ENCODE measurements around the gene ATP1A2.

ATP1A2 gene

DNA sequence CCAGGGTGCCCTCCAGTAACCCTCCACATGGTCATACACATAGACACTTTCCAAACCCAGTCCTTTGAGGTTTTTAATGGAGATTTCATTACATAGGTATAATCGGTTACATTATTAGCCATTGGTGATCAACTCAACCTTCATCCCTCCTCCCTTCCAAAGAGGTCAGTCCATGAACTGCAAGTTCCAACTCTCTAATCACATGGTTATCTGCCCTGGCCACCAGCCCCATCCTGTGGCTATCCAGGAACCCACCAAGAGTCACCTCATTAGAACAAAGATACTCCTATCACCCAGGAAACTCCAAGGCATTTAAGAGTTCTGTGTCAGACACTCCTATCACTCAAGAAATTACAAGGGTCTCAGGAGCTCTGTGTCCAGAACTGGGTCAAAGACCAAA lies 48.1 kb downstream of the ATP1A2 start:
- H3K4me3 ChIP-seq (replicated peaks; ENCODE audit: low read depth, low read length): no peak overlapping the region
- no peak for DNase-seq (ENCODE audit: extremely low read depth, low read depth)
- TF ChIP-seq, protein P1, sequence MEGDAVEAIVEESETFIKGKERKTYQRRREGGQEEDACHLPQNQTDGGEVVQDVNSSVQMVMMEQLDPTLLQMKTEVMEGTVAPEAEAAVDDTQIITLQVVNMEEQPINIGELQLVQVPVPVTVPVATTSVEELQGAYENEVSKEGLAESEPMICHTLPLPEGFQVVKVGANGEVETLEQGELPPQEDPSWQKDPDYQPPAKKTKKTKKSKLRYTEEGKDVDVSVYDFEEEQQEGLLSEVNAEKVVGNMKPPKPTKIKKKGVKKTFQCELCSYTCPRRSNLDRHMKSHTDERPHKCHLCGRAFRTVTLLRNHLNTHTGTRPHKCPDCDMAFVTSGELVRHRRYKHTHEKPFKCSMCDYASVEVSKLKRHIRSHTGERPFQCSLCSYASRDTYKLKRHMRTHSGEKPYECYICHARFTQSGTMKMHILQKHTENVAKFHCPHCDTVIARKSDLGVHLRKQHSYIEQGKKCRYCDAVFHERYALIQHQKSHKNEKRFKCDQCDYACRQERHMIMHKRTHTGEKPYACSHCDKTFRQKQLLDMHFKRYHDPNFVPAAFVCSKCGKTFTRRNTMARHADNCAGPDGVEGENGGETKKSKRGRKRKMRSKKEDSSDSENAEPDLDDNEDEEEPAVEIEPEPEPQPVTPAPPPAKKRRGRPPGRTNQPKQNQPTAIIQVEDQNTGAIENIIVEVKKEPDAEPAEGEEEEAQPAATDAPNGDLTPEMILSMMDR (IDR thresholded peaks at IDR 0.05; ENCODE audit: low read depth, low read length, missing control alignments): no peak

DNA sequence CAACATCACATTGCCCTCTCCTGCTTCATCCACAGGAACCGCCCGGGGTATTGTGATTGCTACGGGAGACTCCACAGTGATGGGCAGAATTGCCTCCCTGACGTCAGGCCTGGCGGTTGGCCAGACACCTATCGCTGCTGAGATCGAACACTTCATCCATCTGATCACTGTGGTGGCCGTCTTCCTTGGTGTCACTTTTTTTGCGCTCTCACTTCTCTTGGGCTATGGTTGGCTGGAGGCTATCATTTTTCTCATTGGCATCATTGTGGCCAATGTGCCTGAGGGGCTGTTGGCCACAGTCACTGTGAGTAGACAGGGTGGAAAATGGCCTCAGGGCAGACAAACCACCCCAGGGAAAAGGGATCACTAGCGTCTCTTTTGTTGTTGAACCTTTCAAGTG lies 48.6 kb downstream of the ATP1A2 start:
- H3K4me3 ChIP-seq (replicated peaks; ENCODE audit: low read depth, low read length): no peak overlapping the region
- TF ChIP-seq, protein P1 (IDR thresholded peaks at IDR 0.05; ENCODE audit: low read depth, low read length, missing control alignments): no peak
- DNase-seq (ENCODE audit: extremely low read depth, low read depth): no peak

DNA sequence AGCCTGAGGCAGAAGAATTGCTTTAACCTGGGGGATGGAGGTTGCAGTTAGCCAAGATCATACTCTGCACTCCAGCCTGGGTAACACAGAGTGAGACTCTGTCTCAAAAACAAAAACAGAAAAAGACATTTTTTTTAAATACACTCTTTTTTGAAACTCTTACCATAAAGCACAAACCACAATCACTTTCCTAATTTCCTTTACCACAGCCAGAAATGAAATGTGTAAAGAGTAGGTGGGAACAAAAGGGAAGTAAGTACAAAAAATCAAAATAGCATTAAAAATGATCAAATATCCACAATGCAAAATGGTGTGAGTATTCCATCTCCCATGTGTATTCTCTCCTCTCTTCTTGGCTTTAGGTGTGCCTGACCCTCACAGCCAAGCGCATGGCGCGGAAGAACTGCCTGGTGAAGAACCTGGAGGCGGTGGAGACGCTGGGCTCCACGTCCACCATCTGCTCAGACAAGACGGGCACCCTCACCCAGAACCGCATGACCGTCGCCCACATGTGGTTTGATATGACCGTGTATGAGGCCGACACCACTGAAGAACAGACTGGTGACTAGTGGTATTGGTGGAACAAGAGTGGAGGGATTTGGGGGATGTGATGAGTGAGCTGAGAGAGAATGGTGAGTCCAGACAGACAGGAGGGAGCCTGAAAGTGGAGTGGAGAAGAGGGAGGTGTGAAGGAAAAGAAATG lies 50.8 kb downstream of the ATP1A2 start:
- no peak for DNase-seq (ENCODE audit: extremely low read depth, low read depth)
- TF ChIP-seq, protein P1 (IDR thresholded peaks at IDR 0.05; ENCODE audit: low read depth, low read length, missing control alignments): no peak
- H3K4me3 ChIP-seq (replicated peaks; ENCODE audit: low read depth, low read length): no peak overlapping the region

DNA sequence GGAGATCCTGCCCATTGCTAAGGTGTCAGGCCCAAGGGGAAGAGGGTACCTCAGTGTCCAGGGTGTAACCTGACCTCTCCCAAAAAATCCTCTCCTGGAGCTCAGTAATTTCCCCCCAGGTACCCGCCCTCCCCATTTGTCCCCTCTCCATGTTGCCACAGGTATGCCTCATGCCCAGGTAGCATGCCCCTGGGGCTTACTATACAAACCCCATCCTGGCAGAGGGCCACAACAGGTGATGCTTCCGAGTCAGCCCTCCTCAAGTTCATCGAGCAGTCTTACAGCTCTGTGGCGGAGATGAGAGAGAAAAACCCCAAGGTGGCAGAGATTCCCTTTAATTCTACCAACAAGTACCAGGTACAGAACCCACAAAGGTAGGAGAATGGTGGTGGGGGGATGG lies 51.5 kb downstream of the ATP1A2 start:
- TF ChIP-seq, protein P1 (IDR thresholded peaks at IDR 0.05; ENCODE audit: low read depth, low read length, missing control alignments): no peak
- no peak overlapping the region for H3K4me3 ChIP-seq (replicated peaks; ENCODE audit: low read depth, low read length)
- DNase-seq (ENCODE audit: extremely low read depth, low read depth): no peak

DNA sequence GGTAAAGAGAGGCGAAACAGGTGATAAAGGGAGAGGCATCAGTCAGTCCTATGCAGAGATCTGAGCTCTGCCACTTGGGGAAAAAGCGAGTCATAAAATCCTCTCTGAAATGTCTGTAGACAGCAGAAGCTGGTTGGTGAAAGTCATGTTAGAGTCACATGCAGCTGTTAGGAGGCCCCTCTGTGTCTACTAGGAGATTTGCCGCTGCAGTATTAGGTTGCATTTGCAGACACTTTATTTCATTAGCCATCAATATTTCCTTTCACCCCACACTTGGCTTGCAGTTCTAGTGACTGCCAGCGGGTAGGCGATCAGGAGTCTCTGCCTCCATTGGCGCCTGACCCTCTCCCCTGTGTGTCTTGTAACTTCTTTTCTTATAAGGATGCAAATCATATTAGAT lies 52.0 kb downstream of the ATP1A2 start:
- TF ChIP-seq, protein P1 (IDR thresholded peaks at IDR 0.05; ENCODE audit: low read depth, low read length, missing control alignments): no peak
- H3K4me3 ChIP-seq (replicated peaks; ENCODE audit: low read depth, low read length): no peak overlapping the region
- DNase-seq (ENCODE audit: extremely low read depth, low read depth): no peak

DNA sequence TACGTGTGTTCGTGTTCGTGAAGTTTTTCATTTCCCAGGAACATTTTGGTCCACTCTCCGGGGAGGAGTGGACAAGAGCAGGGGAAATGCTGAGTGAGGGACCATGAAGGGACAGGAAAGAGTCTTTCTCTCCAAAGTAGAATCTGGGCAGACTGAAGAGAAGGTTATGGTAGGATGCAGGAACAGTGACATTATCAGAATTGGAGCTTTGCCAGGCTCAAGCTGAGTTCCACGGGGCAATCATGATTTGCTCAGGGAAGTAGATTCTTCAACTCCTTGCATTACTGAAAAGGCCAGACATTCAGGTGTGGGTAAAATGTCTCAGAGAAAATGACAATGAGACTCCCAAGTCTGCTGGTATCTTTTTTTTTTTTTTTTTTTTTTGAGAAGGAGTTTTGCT lies 52.5 kb downstream of the ATP1A2 start:
- TF ChIP-seq, protein P1 (IDR thresholded peaks at IDR 0.05; ENCODE audit: low read depth, low read length, missing control alignments): no peak
- no peak for DNase-seq (ENCODE audit: extremely low read depth, low read depth)
- H3K4me3 ChIP-seq (replicated peaks; ENCODE audit: low read depth, low read length): no peak overlapping the region

All from HFF-Myc (cell line).